ENCODE measurements around the gene PRKCA. TPM values are rescaled to one million over a fixed set of nuclear protein-coding genes. Genes with fewer than 3 reads are reported as not detected.
A peak's percentile ranks its signal among the peaks of the same experiment; 100 is the strongest.

PRKCA gene
- total RNA-seq, 1 experiment from 2014 or later = 29.5 TPM

GRCh38 chr17:66786107-66786506 is 483.7 kb downstream of the PRKCA start (continued):
- TF ChIP-seq GRHL2 (CRISPR knock-in tag; IDR thresholded peaks at IDR 0.05; ENCODE audit: insufficient replicate concordance, severe bottlenecking) (no peak), GTF2I (CRISPR knock-in tag; conservative IDR thresholded peaks at IDR 0.05) (no peak), MYBL2 (CRISPR knock-in tag; IDR thresholded peaks at IDR 0.05) (no peak), FOXP4 (CRISPR knock-in tag; IDR thresholded peaks at IDR 0.05) (no peak), NR1H2 (CRISPR knock-in tag; IDR thresholded peaks at IDR 0.05) (no peak), TEAD1 (CRISPR knock-in tag; IDR thresholded peaks at IDR 0.05) (no peak)

GRCh38 chr17:66787914-66788313 is 485.5 kb downstream of the PRKCA start:
- H3K27ac Mint-ChIP-seq = no peak overlapping the region
- H3K27me3 Mint-ChIP-seq (ENCODE audit: low read depth) = no peaks in the 10 kb centered on the region
- TF ChIP-seq ZBTB43 (CRISPR knock-in tag; IDR thresholded peaks at IDR 0.05) = no peak
- no peak for TF ChIP-seq JAZF1 (CRISPR knock-in tag; IDR thresholded peaks at IDR 0.05)
- TF ChIP-seq OVOL2 (CRISPR knock-in tag; IDR thresholded peaks at IDR 0.05; ENCODE audit: borderline replicate concordance) = no peak
- no peak for TF ChIP-seq ESRRA (CRISPR knock-in tag; IDR thresholded peaks at IDR 0.05; ENCODE audit: borderline replicate concordance)
- TF ChIP-seq GTF2I (CRISPR knock-in tag; conservative IDR thresholded peaks at IDR 0.05) = no peak
- TF ChIP-seq HMGA2 (CRISPR knock-in tag; IDR thresholded peaks at IDR 0.05) = no peak
- TF ChIP-seq ZNF425 (CRISPR knock-in tag; conservative IDR thresholded peaks at IDR 0.05) = no peak
- TF ChIP-seq TEAD1 (CRISPR knock-in tag; IDR thresholded peaks at IDR 0.05) = no peak
- no peak for TF ChIP-seq ZNF263 (CRISPR knock-in tag; IDR thresholded peaks at IDR 0.05; ENCODE audit: low read depth)
- TF ChIP-seq RELA (CRISPR knock-in tag; IDR thresholded peaks at IDR 0.05; ENCODE audit: borderline replicate concordance) = no peak
- TF ChIP-seq ZNF671 (CRISPR knock-in tag; IDR thresholded peaks at IDR 0.05) = no peak
- TF ChIP-seq TEAD4 (CRISPR knock-in tag; IDR thresholded peaks at IDR 0.05) = no peak
- no peak for TF ChIP-seq EMX1 (CRISPR knock-in tag; IDR thresholded peaks at IDR 0.05)
- DNase-seq (ENCODE audit: low spot score) (no peak), ATAC-seq (no peak)
- POLR2A ChIA-PET = no interaction called here
- H3K4me1 Mint-ChIP-seq = peaks cover 32% of the 10 kb centered on the region
- peaks cover 8% of the 10 kb centered on the region for H3K36me3 Mint-ChIP-seq
- H3K4me3 Mint-ChIP-seq = no peak overlapping the region
- CTCF ChIA-PET = no interaction called here
- H3K9me3 Mint-ChIP-seq = no peaks in the 10 kb centered on the region

- Mint-ChIP-seq H3K4me1 (peaks cover 20% of the 10 kb centered on the region), H3K9me3 (no peaks in the 10 kb centered on the region), H3K4me3 (no peak overlapping the region), H3K27ac (no peak overlapping the region), H3K27me3 (ENCODE audit: low read depth) (no peaks in the 10 kb centered on the region), H3K36me3 (peaks cover 10% of the 10 kb centered on the region)
- ChIA-PET CTCF (interaction anchor here (1.0 kb wide), 1 partner anchor 11 kb away, joined by 4 read pairs; no protein-coding TSS in a partner anchor), POLR2A (no interaction called here)
- ATAC-seq = peak; percentile 51
- no peak for DNase-seq (ENCODE audit: low spot score)
- TF ChIP-seq ETV6 (CRISPR knock-in tag; IDR thresholded peaks at IDR 0.05) = no peak
- no peak for TF ChIP-seq ZNF138 (CRISPR knock-in tag; conservative IDR thresholded peaks at IDR 0.05)
- TF ChIP-seq ERG (CRISPR knock-in tag; IDR thresholded peaks at IDR 0.05) = no peak
- TF ChIP-seq ZNF219 (CRISPR knock-in tag; IDR thresholded peaks at IDR 0.05; ENCODE audit: borderline replicate concordance) = no peak
- TF ChIP-seq E2F5 (CRISPR knock-in tag; IDR thresholded peaks at IDR 0.05) = no peak
- TF ChIP-seq OVOL2 (CRISPR knock-in tag; IDR thresholded peaks at IDR 0.05; ENCODE audit: borderline replicate concordance) = no peak
- TF ChIP-seq NFE2L1 (CRISPR knock-in tag; IDR thresholded peaks at IDR 0.05) = no peak
- no peak for TF ChIP-seq E2F4 (CRISPR knock-in tag; IDR thresholded peaks at IDR 0.05; ENCODE audit: borderline replicate concordance, low read depth)
- TF ChIP-seq PREB (CRISPR knock-in tag; IDR thresholded peaks at IDR 0.05; ENCODE audit: borderline replicate concordance) = no peak
- no peak for TF ChIP-seq EMX1 (CRISPR knock-in tag; IDR thresholded peaks at IDR 0.05)
- no peak for TF ChIP-seq SOX15 (CRISPR knock-in tag; IDR thresholded peaks at IDR 0.05)
Observed at GRCh38 chr17:66789093-66789492, 486.7 kb downstream of the PRKCA start.

Measured in WTC11 (cell line).